HCT116 (cell line): ENCODE measurements around the gene COL23A1. TPM values are rescaled to one million over a fixed set of nuclear protein-coding genes. Genes with fewer than 3 reads are reported as not detected.

ENCODE experiments used
- ATAC-seq: fragments of 200-7000 bp; cut with Tn5 transposase; 2 replicates; pipeline ENCODE4 v1.9.1; 2020; ENCODE audit warnings: mild to moderate bottlenecking, moderate library complexity
- BruUV-seq: library from RNA; stranded (reverse); fragments of 400-500 nt; replicated peaks from 2 replicates; lab custom pipeline; 2021; lab: Mats Ljungman, UMichigan
- CTCF ChIA-PET: fragments of 300-600 bp; sonication (Branson Sonifier 250); formaldehyde crosslinking; loops from one replicate; lab custom pipeline; 2021; ENCODE audit warnings: antibody characterized with exemption; lab: Charles Lee
- POLR2A ChIA-PET: fragments of 300-600, 350-600 bp; sonication (Branson Sonifier 250); formaldehyde crosslinking; loops from one replicate; lab custom pipeline; 2021; ENCODE audit warnings: antibody characterized with exemption; lab: Charles Lee
- RAD21 ChIA-PET, 2 experiments: fragments of 300-600 bp; sonication (Branson Sonifier 250); formaldehyde crosslinking; loops; one replicate each; lab custom pipeline; 2023; ENCODE audit warnings: low total read pairs in 2 of 2; ENCODE audit not compliant: uncharacterized antibody in 2 of 2, unreplicated experiment in 2 of 2, low non-redundant PET in 1 of 2; lab: Charles Lee
- DNase-seq: peaks from one replicate; pipeline ENCODE4 v3.0.0-alpha.2; 2010; ENCODE audit warnings: low read depth, low spot score
- H2AFZ ChIP-seq: fragments of 200-600 bp; shearing (Covaris generic), sonication (generic); 2 replicates; pipeline ENCODE4 v1.6.1; 2017; ENCODE audit warnings: low read depth, mixed run types, mixed read lengths, antibody characterized with exemption, low read length; ENCODE audit not compliant: poor library complexity, severe bottlenecking
- H3K27ac ChIP-seq: 2 replicates; pipeline ENCODE4 v1.5.1; 2012; ENCODE audit warnings: low read depth, low read length
- H3K27me3 ChIP-seq: fragments of 200-600 bp; sonication (generic); 2 replicates; pipeline ENCODE4 v1.6.1; 2016; ENCODE audit warnings: mixed run types, low read length, mixed read lengths; ENCODE audit not compliant: insufficient read depth
- H3K36me3 ChIP-seq, 2 experiments: fragments of 200-500 bp in 1 of 2; fragments of 200-600 bp in 1 of 2; sonication (Bioruptor generic) in 1 of 2; sonication (generic) in 1 of 2; 2 replicates each; pipeline versions ENCODE4 v1.5.1 to v1.6.1; 2014 to 2016; ENCODE audit warnings: low read length in 2 of 2, inconsistent platforms in 1 of 2, mixed read lengths in 1 of 2, mixed run types in 1 of 2; ENCODE audit not compliant: insufficient read depth in 2 of 2, control insufficient read depth in 1 of 2
- H3K4me1 ChIP-seq, 2 experiments: fragments of 200-600 bp in 1 of 2; sonication (generic) in 1 of 2; 2 replicates each; pipeline versions ENCODE4 v1.5.1 to v1.6.1; 2012 to 2017; ENCODE audit warnings: low read length in 2 of 2, inconsistent platforms in 1 of 2, mild to moderate bottlenecking in 1 of 2, mixed read lengths in 1 of 2, mixed run types in 1 of 2, moderate library complexity in 1 of 2; ENCODE audit not compliant: insufficient read depth in 2 of 2, control insufficient read depth in 1 of 2
- H3K4me2 ChIP-seq: fragments of 200-600 bp; sonication (generic); 2 replicates; pipeline ENCODE4 v1.6.1; 2017; ENCODE audit warnings: mixed run types, low read length, mixed read lengths
- H3K4me3 ChIP-seq, 2 experiments: fragments of 200-600 bp in 1 of 2; sonication (generic) in 1 of 2; replicated peaks in 1 of 2; 2 replicates each; pipeline ENCODE4 v1.5.1; 2011 to 2016; ENCODE audit warnings: low read length in 2 of 2, control low read depth in 1 of 2, low read depth in 1 of 2, mild to moderate bottlenecking in 1 of 2, mixed read lengths in 1 of 2, mixed run types in 1 of 2
- H3K79me2 ChIP-seq: fragments of 200-600 bp; sonication (generic); 2 replicates; pipeline ENCODE4 v1.6.1; 2017; ENCODE audit warnings: mild to moderate bottlenecking, mixed run types, low read length, moderate library complexity, mixed read lengths; ENCODE audit not compliant: insufficient read depth
- H3K9ac ChIP-seq: fragments of 200-600 bp; sonication (generic); 2 replicates; pipeline ENCODE4 v1.6.1; 2016; ENCODE audit warnings: low read length, mixed read lengths
- H3K9me2 ChIP-seq: fragments of 200-600 bp; sonication (generic), shearing (Covaris generic); 2 replicates; pipeline ENCODE4 v1.6.1; 2017; ENCODE audit warnings: mixed run types, mild to moderate bottlenecking, moderate library complexity; ENCODE audit not compliant: insufficient read depth
- H3K9me3 ChIP-seq, 2 experiments: fragments of 200-500 bp in 1 of 2; fragments of 200-600 bp in 1 of 2; sonication (Bioruptor generic) in 1 of 2; sonication (generic) in 1 of 2; 2 replicates each; pipeline ENCODE4 v1.6.1; 2014 to 2017; ENCODE audit warnings: low read length in 2 of 2, mixed read lengths in 2 of 2, inconsistent platforms in 1 of 2, low read depth in 1 of 2, mild to moderate bottlenecking in 1 of 2, mixed run types in 1 of 2, moderate library complexity in 1 of 2; ENCODE audit not compliant: control insufficient read depth in 1 of 2, insufficient read depth in 1 of 2
- H4K20me1 ChIP-seq: fragments of 200-600 bp; sonication (generic), shearing (Covaris generic); 2 replicates; pipeline ENCODE4 v1.6.1; 2017; ENCODE audit warnings: mixed run types, mild to moderate bottlenecking, moderate library complexity; ENCODE audit not compliant: insufficient read depth
- CBX3 ChIP-seq: IDR thresholded peaks from 2 replicates; pipeline ENCODE4 v1.6.1; 2012; ENCODE audit warnings: low read depth
- CEBPB ChIP-seq: IDR thresholded peaks from 2 replicates; pipeline ENCODE4 v1.6.1; 2012; ENCODE audit warnings: low read depth
- CTCF ChIP-seq, 3 experiments: fragments of 200-600 bp in 1 of 3; sonication (generic) in 1 of 3; IDR thresholded peaks in 2 of 3; conservative IDR thresholded peaks in 1 of 3; 2 replicates each; pipeline ENCODE4 v1.5.1; 2012 to 2017; ENCODE audit warnings: low read depth in 2 of 3, low read length in 2 of 3, antibody characterized with exemption in 1 of 3, borderline replicate concordance in 1 of 3, control low read depth in 1 of 3, mild to moderate bottlenecking in 1 of 3, mixed read lengths in 1 of 3, mixed run types in 1 of 3, moderate library complexity in 1 of 3; ENCODE audit not compliant: insufficient read depth in 1 of 3
- ELF1 ChIP-seq: IDR thresholded peaks from 2 replicates; pipeline ENCODE4 v1.6.1; 2012; ENCODE audit warnings: low read depth, borderline replicate concordance
- EZH2phosphoT487 ChIP-seq: fragments of 200-600 bp; IDR thresholded peaks from 2 replicates; pipeline ENCODE4 v1.6.1; 2018; ENCODE audit warnings: antibody characterized with exemption, borderline replicate concordance
- FOSL1 ChIP-seq: IDR thresholded peaks from 2 replicates; pipeline ENCODE4 v1.6.1; 2012; ENCODE audit warnings: low read depth
- JUND ChIP-seq: IDR thresholded peaks from 2 replicates; pipeline ENCODE4 v1.6.1; 2012
- MAX ChIP-seq: IDR thresholded peaks from 2 replicates; pipeline ENCODE4 v1.6.1; 2012
- POLR2AphosphoS5 ChIP-seq: IDR thresholded peaks from 2 replicates; pipeline ENCODE4 v1.6.1; 2011; ENCODE audit warnings: mild to moderate bottlenecking, low read depth, low read length, moderate library complexity
- RAD21 ChIP-seq: IDR thresholded peaks from 2 replicates; pipeline ENCODE4 v1.6.1; 2012; ENCODE audit warnings: low read depth, mild to moderate bottlenecking
- SIN3A ChIP-seq: IDR thresholded peaks from 2 replicates; pipeline ENCODE4 v1.6.1; 2012; ENCODE audit warnings: low read depth
- SP1 ChIP-seq: IDR thresholded peaks from 2 replicates; pipeline ENCODE4 v1.6.1; 2012; ENCODE audit warnings: low read depth
- YY1 ChIP-seq: IDR thresholded peaks from 2 replicates; pipeline ENCODE4 v1.6.1; 2011; ENCODE audit warnings: low read length, low read depth, moderate library complexity, mild to moderate bottlenecking; ENCODE audit not compliant: insufficient replicate concordance; ENCODE audit errors: extremely low read depth
- ZFX ChIP-seq: fragments of 450-650 bp; IDR thresholded peaks from 2 replicates; pipeline ENCODE4 v1.6.1; 2017
- ZNF274 ChIP-seq: fragments of 200-500 bp; sonication (Bioruptor generic); IDR thresholded peaks from 2 replicates; pipeline ENCODE4 v1.6.1; 2014; ENCODE audit warnings: mild to moderate bottlenecking, low read depth, low read length, inconsistent platforms
- intact Hi-C: fragments of 100-400 bp; cut with micrococcal nuclease; formaldehyde crosslinking; loops from 2 replicates; pipeline ENCODE4 v1.10.0; 2022
- total RNA-seq: library from RNA; stranded (reverse); gene quantifications from one replicate; pipeline ENCODE4 v1.2.1, GENCODE V29; 2021; ENCODE audit not compliant: unreplicated experiment

The COL23A1 gene
- total RNA-seq, 1 experiment from 2014 or later: not detected

- Histone ChIP-seq H3K4me3 (no peak overlapping the region), H3K9ac (no peak overlapping the region), H3K4me1 (no peaks in the 10 kb centered on the region), H4K20me1 (no peaks in the 10 kb centered on the region), H3K36me3 (no peaks in the 10 kb centered on the region), H3K9me2 (no peaks in the 10 kb centered on the region), H3K27ac (no peak overlapping the region), H3K79me2 (no peaks in the 10 kb centered on the region), H3K27me3 (peaks cover 5% of the 10 kb centered on the region; the same call in 1 of the 2 replicates), H2AFZ (no peak overlapping the region), H3K9me3 (no peaks in the 10 kb centered on the region), H3K4me2 (no peak overlapping the region)
- no TSS peak for BruUV-seq
- RAD21 ChIA-PET: no interaction called here
- no peak for ATAC-seq
- POLR2A ChIA-PET: no interaction called here
- intact Hi-C loops: no loop called here
- DNase-seq: no peak
- CTCF ChIA-PET: no interaction called here
- TF ChIP-seq CTCF (IDR thresholded peaks at IDR 0.05 in 2 of 3, conservative IDR thresholded peaks at IDR 0.05 in 1 of 3; ENCODE audit: borderline replicate concordance in 1 of 3, insufficient read depth in 1 of 3, low read depth in 2 of 3, low read length in 2 of 3): no peak
- no peak for TF ChIP-seq EZH2phosphoT487
- no peak for TF ChIP-seq POLR2AphosphoS5
- TF ChIP-seq MAX: no peak
- TF ChIP-seq FOSL1: no peak
- TF ChIP-seq ZFX: no peak
- TF ChIP-seq SP1: no peak
- no peak for TF ChIP-seq JUND
- TF ChIP-seq RAD21: no peak
- no peak for TF ChIP-seq CBX3
- no peak for TF ChIP-seq SIN3A
- TF ChIP-seq ZNF274: no peak
- no peak for TF ChIP-seq ELF1
- no peak for TF ChIP-seq YY1
- no peak for TF ChIP-seq CEBPB
Measured at GRCh38 chr5:178318893-178319292, 271.3 kb downstream of the COL23A1 start.
